ENCODE results near the gene KIRREL1.

KIRREL1 gene

DNA sequence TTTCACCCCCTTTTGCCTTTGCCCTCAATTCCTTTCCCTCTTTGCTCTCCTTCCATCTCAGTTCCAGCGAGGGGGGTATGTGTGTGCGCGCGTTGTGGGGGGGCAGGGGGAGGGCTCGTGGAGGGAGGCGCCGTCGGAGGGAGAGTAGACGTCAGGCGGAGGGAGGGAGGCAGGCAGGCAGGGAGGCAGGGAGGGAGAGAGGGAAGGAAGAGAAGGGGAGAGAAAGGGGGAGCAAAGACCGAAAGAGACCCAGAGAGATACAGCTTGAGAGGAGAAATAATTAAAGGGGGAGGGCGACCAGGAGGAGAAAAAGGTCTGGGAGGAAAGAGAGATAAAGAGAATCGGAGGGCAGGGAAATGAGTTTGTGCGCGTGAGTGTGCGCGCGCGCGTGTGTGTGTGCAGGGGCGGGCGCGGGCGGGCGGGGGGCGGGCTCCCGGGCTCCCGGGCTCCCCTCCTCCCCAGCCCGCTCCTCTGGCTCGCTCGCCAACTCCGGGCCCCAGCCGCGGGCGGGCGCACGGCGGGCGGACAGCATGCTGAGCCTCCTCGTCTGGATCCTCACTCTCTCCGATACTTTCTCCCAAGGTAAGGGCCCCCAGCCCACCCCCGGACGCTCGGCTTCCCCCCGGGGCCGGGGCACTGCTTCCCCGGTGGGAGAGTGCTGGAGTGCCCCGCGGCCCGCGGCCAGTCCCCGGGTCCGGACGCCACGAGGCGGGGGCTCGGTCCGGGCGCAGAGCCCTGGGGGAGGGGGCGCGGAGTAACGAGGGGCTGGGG lies at the start of gene KIRREL1:
TSS of gene KIRREL1 (plus strand) at position 499 of the 771 bp plus-strand sequence. CDS start at position 531, 32 bp downstream.
- DNase-seq (ENCODE audit: low read depth in 1 of 2, low spot score in 1 of 2), result peak; percentile 52 to 65
- in situ Hi-C loops (cut with HindIII; ENCODE audit: low pct_unique_long_range_greater_than_20kb, low sequenced_read_pairs), result no loop called here

DNA sequence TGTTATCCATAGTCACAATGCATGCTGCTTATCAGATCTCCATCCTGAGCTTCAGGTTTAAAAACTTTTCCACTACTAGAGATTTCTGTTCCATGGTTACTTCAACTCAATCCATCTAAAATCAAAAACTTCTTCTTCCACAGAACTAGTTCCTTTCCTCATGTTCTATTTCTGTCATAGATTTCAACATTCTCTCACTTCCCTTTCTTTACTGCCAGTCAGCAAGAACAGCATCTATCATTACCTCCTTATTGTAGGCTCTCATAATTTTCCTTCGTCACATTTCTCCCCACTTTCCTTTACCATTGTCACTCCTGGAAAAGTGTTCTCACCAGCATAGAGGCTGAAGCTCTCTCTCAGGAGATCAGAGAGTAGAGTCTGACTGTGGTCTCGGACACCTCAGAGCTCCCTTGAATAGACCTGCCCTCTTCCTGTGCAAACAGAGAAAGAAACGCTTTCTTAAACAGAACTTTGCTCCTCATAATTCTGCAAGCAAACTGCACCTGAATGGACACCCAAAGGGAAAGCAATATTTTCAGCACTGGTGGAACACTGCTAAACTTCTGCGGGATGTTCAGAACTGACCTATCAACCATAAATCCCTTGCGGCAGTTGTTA lies 48.7 kb upstream of the KIRREL1 start:
- DNase-seq (ENCODE audit: low read depth in 1 of 2, low spot score in 1 of 2), result no peak
- in situ Hi-C loops (cut with HindIII; ENCODE audit: low pct_unique_long_range_greater_than_20kb, low sequenced_read_pairs), result no loop called here
- TF ChIP-seq JUND (IDR thresholded peaks at IDR 0.05; ENCODE audit: low read depth), result no peak

More for the DNA sequence above, at the start of gene KIRREL1:
- no peak for TF ChIP-seq JUND (IDR thresholded peaks at IDR 0.05; ENCODE audit: low read depth)

DNA sequence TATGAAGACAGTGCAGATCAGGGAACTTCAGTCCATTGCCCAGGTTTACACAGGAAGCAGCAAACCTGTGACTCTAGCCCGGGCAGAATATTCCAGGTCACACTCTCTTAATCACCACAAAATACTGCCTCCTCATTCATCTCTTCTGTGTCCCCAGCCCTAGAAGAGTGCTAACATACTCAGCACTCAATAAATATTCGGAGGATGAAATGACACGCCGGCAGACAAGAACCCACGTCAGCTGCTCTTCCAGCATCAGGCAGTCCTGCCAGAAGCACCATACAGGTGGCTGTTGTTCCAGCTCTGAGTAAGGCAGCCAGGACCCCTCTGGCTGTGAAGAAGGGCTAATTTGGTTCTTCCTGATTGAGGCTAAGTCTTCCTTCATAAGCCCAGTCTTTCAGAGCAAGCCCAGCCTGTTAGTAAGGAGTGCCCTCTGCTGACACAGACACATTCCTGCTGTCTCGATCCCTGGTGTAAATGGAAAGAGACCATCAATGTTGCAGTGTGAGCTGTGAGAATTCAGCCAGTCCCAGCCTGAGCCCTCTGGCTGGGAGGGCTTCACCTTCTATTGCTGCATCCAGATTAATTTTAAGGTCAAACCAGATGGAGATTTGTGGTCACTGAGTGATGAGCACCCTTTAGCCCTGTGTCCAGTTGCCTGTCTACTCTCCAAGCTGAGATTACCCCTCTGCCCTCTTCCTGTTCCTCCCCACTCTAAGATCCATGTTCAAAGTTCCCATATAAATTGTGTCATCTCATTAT lies 45.0 kb upstream of the KIRREL1 start:
- in situ Hi-C loops (cut with HindIII; ENCODE audit: low pct_unique_long_range_greater_than_20kb, low sequenced_read_pairs), result no loop called here
- DNase-seq (ENCODE audit: low read depth in 1 of 2, low spot score in 1 of 2), result peak; percentile 43 to 75
- no peak for TF ChIP-seq JUND (IDR thresholded peaks at IDR 0.05; ENCODE audit: low read depth)

DNA sequence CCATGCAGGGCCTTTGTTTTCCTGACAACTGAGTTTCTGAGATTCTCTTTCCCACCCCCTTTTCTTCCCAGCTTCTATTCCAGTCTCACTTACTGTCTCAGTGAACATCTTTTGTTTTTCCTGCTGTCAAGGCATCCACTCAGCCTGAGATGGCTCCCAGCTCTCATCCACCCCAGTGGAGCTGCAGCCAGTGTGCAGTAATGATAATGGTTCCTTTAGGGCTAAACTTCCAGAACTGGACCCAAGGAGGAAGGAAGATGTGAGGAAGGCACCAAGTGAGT lies 44.4 kb upstream of the KIRREL1 start:
- in situ Hi-C loops (cut with HindIII; ENCODE audit: low pct_unique_long_range_greater_than_20kb, low sequenced_read_pairs), result no loop called here
- no peak for TF ChIP-seq JUND (IDR thresholded peaks at IDR 0.05; ENCODE audit: low read depth)
- DNase-seq (ENCODE audit: low read depth in 1 of 2, low spot score in 1 of 2), result no peak

DNA sequence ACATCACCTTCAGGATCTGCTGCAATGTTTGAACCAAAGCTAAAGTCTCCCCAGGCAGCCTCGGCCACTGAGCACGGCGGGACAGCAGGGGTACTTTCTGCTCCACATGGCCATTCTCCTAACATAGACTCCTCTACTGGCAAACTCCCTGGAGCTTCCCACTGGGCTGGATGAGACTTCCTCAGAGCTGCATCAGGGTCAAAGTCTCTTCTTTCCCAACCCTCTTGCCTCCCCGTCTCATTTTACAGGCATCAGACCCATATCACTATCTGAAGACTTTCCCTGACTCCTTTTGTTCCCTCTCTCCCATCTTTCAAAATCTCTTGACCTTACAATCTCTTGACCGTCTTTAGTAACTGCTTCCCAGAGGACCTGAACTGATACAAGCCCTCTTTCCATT lies 42.2 kb upstream of the KIRREL1 start:
- no peak for TF ChIP-seq JUND (IDR thresholded peaks at IDR 0.05; ENCODE audit: low read depth)
- in situ Hi-C loops (cut with HindIII; ENCODE audit: low pct_unique_long_range_greater_than_20kb, low sequenced_read_pairs), result no loop called here
- no peak for DNase-seq (ENCODE audit: low read depth in 1 of 2, low spot score in 1 of 2)

DNA sequence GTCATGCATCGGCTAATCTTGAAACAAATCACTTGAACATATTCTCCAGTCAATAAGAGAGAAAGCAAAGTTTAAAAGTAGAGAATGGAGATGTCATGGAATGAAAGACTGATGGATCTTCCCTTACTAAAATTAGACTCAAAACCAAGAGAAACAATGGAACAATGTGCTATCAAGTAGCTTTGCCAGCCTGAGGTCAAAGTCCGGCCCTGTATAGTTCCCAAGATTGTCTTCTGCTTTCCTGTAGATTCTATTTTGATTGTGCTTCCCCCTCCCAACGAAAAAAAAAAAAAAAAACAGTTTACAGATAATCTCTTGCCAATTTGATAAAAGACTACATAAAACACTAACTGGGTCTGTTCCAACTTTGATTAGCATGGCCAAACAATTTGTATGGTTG lies 40.8 kb upstream of the KIRREL1 start:
- DNase-seq (ENCODE audit: low read depth in 1 of 2, low spot score in 1 of 2), result no peak
- in situ Hi-C loops (cut with HindIII; ENCODE audit: low pct_unique_long_range_greater_than_20kb, low sequenced_read_pairs), result no loop called here
- TF ChIP-seq JUND (IDR thresholded peaks at IDR 0.05; ENCODE audit: low read depth), result no peak

DNA sequence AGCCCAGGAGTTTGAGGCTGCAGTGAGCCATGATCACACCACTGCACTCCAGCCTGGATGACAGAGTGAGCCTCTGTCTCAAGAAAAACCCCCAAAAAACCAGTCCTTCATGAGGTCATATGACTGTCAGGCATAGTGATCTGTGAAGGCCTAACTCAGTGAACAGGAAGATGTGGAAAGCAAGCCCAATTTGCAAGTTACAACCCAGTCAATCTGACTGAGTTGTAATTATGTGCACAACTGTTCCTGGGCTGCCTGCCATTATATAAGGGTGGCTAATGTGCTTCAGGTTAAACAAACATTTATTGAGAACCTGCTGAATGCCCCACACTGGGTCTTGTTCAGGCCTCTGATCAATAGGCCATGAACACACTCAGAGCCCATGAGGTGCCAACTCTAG lies 38.2 kb upstream of the KIRREL1 start:
- no peak for TF ChIP-seq JUND (IDR thresholded peaks at IDR 0.05; ENCODE audit: low read depth)
- no peak for DNase-seq (ENCODE audit: low read depth in 1 of 2, low spot score in 1 of 2)
- in situ Hi-C loops (cut with HindIII; ENCODE audit: low pct_unique_long_range_greater_than_20kb, low sequenced_read_pairs), result no loop called here

DNA sequence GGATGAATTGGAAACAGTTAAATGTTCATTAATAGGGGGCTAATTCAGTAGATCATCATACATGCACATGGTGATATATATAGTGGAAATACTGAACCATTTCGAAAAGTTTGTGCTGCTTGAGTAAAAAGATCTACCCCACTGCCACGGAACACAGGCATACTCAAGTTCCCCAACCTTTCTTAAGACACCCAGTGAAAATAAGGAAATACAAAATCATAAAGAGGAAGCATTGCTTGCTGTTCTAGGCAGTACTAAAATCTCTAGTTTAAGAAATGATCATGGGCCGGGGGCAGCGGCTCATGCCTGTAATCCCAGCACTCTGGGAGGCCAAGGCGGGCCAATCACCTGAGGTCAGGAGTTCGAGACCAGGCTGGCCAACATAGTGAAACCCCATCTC lies 37.6 kb upstream of the KIRREL1 start:
- DNase-seq (ENCODE audit: low read depth in 1 of 2, low spot score in 1 of 2), result no peak
- TF ChIP-seq JUND (IDR thresholded peaks at IDR 0.05; ENCODE audit: low read depth), result no peak
- in situ Hi-C loops (cut with HindIII; ENCODE audit: low pct_unique_long_range_greater_than_20kb, low sequenced_read_pairs), result no loop called here

DNA sequence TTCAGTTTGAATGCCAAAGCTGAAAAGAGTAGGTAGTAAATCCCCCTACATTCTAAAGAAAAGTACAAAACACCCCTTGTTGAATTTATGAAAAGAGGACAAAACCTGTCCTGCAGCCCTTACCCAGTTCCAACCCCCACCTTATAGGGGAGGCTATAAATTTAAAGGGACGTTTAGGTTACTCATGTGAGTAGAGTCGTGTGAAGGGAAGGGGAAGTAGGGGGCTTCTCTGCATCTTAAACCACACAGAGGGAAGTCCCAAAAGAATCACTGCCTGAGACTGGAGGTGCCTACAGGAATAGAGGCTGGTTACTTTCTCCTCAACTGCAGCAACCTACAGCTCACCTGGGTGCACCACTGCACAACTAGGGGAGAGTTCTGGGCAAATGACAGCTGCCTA lies 36.7 kb upstream of the KIRREL1 start:
- no peak for TF ChIP-seq JUND (IDR thresholded peaks at IDR 0.05; ENCODE audit: low read depth)
- in situ Hi-C loops (cut with HindIII; ENCODE audit: low pct_unique_long_range_greater_than_20kb, low sequenced_read_pairs), result no loop called here
- no peak for DNase-seq (ENCODE audit: low read depth in 1 of 2, low spot score in 1 of 2)

DNA sequence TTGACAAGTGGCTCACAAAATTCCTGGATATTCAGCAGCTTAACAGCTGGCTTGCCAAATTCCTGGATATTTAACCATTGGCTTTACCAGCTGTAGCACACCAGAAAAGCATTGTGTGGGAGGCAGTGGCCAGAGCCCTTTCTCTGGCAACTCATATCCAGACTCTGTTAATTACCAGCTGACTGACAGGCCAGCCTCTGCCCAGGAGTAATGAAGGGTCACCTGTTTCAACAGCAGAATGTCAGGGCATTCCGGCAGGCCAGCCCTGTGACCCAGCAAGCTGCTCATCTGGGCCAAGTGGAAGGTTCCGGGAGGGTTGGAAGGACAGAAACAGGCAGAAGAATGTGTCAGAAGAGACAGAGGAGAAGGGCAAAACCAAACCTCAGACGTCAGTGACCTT lies 35.2 kb upstream of the KIRREL1 start:
- DNase-seq (ENCODE audit: low read depth in 1 of 2, low spot score in 1 of 2), result no peak
- TF ChIP-seq JUND (IDR thresholded peaks at IDR 0.05; ENCODE audit: low read depth), result no peak
- in situ Hi-C loops (cut with HindIII; ENCODE audit: low pct_unique_long_range_greater_than_20kb, low sequenced_read_pairs), result no loop called here

DNA sequence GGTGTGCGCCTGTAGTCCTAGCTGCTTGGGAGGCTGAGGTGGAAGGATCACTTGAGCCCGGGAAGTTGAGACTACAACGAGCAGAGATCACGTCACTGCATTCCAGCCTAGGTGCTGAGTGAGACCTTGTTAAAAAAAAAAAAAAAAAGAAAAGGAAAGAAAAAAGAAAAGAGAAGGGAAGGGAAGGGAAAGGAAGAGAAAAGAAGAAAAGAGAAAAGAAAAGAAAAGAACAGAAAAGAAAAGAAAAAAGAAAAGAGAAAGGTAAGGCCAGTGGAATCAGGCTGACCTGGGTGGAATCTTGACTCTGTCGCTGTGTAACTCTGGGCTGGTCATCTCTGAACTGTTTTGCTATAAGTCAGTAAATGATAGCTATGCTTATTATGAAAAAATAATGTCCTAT lies 33.7 kb upstream of the KIRREL1 start:
- in situ Hi-C loops (cut with HindIII; ENCODE audit: low pct_unique_long_range_greater_than_20kb, low sequenced_read_pairs), result no loop called here
- DNase-seq (ENCODE audit: low read depth in 1 of 2, low spot score in 1 of 2), result no peak
- TF ChIP-seq JUND (IDR thresholded peaks at IDR 0.05; ENCODE audit: low read depth), result no peak

DNA sequence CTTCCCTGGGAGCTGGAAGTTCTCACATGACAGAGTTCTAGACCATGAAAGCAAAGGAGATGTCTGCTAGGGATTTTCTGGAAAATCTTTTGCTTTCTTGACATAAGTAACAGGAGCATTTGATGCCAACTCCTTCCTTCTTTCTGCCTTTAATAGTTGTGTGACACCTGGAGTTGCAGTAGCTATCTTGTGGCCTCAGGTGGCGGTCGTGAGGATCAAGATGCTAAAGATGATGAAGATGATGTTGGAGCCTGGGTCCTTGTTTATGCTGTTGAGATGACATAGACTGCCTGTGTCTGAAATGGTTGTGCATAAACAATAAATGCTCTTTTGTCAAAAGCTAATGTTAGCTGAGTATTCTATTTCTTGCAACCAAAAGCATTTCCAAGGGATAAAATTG lies 32.7 kb upstream of the KIRREL1 start:
- DNase-seq (ENCODE audit: low read depth in 1 of 2, low spot score in 1 of 2), result peak in 1 of 2 experiments; percentile 33
- in situ Hi-C loops (cut with HindIII; ENCODE audit: low pct_unique_long_range_greater_than_20kb, low sequenced_read_pairs), result no loop called here
- no peak for TF ChIP-seq JUND (IDR thresholded peaks at IDR 0.05; ENCODE audit: low read depth)

Data from T47D (cell line).